ENCODE measurements around the gene RBM44.

Gene RBM44

DNA sequence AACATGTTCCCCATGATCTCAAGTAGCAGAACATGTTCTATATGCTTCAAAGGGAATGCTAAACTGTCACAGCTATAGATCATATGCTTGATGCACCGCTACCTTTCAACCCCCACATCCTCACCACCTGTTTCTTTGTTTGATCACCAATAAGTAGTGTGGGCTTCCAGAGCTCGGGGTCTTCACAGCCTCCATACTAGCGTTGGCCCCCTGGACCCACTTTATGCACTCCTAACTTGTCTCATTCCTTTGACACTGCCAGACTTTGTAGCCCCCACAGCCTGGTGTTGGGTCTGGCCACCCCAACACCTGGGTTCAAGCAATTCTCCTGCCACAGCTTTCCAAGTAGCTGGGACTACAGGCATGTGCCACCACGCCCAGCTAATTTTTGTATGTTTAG is 11.6 kb upstream of the RBM44 start:
- DNase-seq, result no peak
- TF ChIP-seq CTCF (IDR thresholded peaks at IDR 0.05), result no peak
- peaks cover 43% of the 10 kb centered on the region for H3K36me3 Mint-ChIP-seq (ENCODE audit: low read depth)
- H3K9me3 Mint-ChIP-seq, result peaks cover 39% of the 10 kb centered on the region
- no peak overlapping the region for H3K27ac Mint-ChIP-seq
- no peak overlapping the region for H3K4me3 Mint-ChIP-seq
- H3K27me3 Mint-ChIP-seq (ENCODE audit: low read depth, poor library complexity), result peaks cover 7% of the 10 kb centered on the region
- H3K4me1 Mint-ChIP-seq, result no peaks in the 10 kb centered on the region

DNA sequence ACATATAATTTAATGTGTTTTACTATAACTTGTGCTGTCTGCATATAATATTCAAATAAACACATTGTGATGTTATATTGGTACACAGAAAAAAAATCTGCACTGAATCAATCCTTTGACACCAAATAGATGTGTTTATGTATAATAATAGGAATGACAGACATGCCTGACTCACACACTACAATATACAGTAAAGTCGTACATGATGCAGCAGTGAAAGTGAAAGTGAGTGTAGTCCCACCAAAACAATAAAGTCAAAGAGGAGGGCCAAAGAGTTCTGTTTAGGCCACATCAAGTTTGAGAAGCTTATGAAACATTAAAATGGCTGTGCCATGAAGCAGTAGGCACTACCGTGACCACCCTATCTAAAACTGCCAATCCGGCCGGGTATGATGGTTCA is 8.2 kb upstream of the RBM44 start:
- no peaks in the 10 kb centered on the region for H3K4me1 Mint-ChIP-seq
- H3K27ac Mint-ChIP-seq, result no peak overlapping the region
- peaks cover 7% of the 10 kb centered on the region for H3K27me3 Mint-ChIP-seq (ENCODE audit: low read depth, poor library complexity)
- no peak for TF ChIP-seq CTCF (IDR thresholded peaks at IDR 0.05)
- DNase-seq, result no peak
- H3K36me3 Mint-ChIP-seq (ENCODE audit: low read depth), result peaks cover 24% of the 10 kb centered on the region
- H3K4me3 Mint-ChIP-seq, result no peak overlapping the region
- H3K9me3 Mint-ChIP-seq, result peaks cover 28% of the 10 kb centered on the region

DNA sequence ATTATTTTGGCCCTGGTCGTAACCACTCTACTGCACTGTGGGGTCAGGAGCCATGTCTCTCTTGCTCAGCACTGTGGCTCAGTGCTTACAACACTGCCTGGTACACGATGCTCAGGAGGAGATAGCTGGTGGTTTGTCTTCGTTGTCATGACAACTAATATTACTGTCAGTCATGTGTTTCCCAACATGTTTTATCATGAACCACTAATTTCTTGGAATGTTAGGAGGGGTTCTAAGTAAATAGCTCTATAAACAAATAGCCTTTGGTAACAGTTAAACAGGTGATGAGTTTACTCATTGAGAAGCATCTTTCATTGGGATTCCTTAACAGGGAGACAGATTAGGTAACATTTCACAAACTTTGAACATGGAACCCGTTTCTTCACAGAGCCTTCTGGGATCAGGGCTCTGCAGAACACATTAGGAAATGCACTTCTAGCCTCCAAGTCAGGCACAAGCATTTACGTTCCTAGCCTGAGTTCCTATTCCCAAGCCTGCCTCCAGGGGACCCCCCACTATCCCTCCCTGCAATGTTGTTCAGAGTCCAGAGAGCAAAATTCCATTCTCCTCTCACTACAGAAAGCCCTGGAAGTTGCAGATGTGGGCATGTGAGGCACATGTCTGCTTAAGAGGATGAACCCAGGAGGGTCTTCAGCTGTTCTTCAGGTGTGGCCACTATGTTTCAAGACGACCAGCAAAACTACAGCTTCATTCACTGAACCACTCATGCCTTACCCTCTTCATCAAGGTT is 6.4 kb upstream of the RBM44 start:
- Mint-ChIP-seq H3K36me3 (ENCODE audit: low read depth) (peaks cover 8% of the 10 kb centered on the region), H3K27me3 (ENCODE audit: low read depth, poor library complexity) (peaks cover 12% of the 10 kb centered on the region), H3K4me3 (no peak overlapping the region), H3K4me1 (no peaks in the 10 kb centered on the region), H3K9me3 (peaks cover 17% of the 10 kb centered on the region), H3K27ac (no peak overlapping the region)
- peak; percentile 7 for TF ChIP-seq CTCF (IDR thresholded peaks at IDR 0.05)
- DNase-seq, result no peak

GRCh38 chr2:237797253-237797652 is 1.3 kb upstream of the RBM44 start:
- Mint-ChIP-seq H3K9me3 (peaks cover 21% of the 10 kb centered on the region), H3K36me3 (ENCODE audit: low read depth) (peaks cover 13% of the 10 kb centered on the region), H3K27me3 (ENCODE audit: low read depth, poor library complexity) (peaks cover 8% of the 10 kb centered on the region), H3K4me3 (no peak overlapping the region), H3K4me1 (no peaks in the 10 kb centered on the region), H3K27ac (no peak overlapping the region)
- DNase-seq, result no peak
- TF ChIP-seq CTCF (IDR thresholded peaks at IDR 0.05), result no peak

DNA sequence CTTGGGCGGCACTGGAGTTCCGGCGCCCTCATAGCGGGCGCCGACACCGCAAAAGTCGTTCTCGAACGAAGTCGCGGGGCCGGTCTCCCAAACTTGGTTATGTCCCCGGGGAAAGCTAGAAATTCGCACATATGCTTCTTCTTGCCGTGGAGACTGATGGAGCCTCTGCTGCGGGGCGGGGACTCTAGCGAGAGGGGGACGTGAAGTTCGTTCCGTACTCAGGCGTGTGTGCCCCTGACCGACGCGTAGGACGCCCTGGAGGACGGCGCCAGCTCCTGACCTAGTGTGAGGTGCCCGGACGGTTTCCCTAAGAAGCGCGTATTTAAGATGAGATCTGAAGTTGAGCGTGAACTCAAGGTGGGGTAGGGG is 465 bp downstream of the RBM44 start:
- Mint-ChIP-seq H3K36me3 (ENCODE audit: low read depth) (peaks cover 13% of the 10 kb centered on the region), H3K4me3 (no peak overlapping the region), H3K4me1 (no peaks in the 10 kb centered on the region), H3K27ac (no peak overlapping the region), H3K9me3 (peaks cover 21% of the 10 kb centered on the region), H3K27me3 (ENCODE audit: low read depth, poor library complexity) (peaks cover 8% of the 10 kb centered on the region)
- no peak for DNase-seq
- TF ChIP-seq CTCF (IDR thresholded peaks at IDR 0.05), result no peak

GRCh38 chr2:237801466-237801865 is 2.9 kb downstream of the RBM44 start:
- H3K27ac Mint-ChIP-seq, result no peak overlapping the region
- TF ChIP-seq CTCF (IDR thresholded peaks at IDR 0.05), result no peak
- H3K4me1 Mint-ChIP-seq, result no peaks in the 10 kb centered on the region
- peaks cover 19% of the 10 kb centered on the region for H3K9me3 Mint-ChIP-seq
- H3K36me3 Mint-ChIP-seq (ENCODE audit: low read depth), result peaks cover 13% of the 10 kb centered on the region
- H3K4me3 Mint-ChIP-seq, result no peak overlapping the region
- H3K27me3 Mint-ChIP-seq (ENCODE audit: low read depth, poor library complexity), result peaks cover 6% of the 10 kb centered on the region
- no peak for DNase-seq

All from nephron progenitor cell (in vitro differentiated cells).